ENCODE data around the gene SASH1. TPM values are rescaled to one million over a fixed set of nuclear protein-coding genes. Genes with fewer than 3 reads are reported as not detected.
A peak's percentile ranks its signal among the peaks of the same experiment; 100 is the strongest.

SASH1 gene
- total and polyA plus RNA-seq, 9 donors = 31.7 to 67.0 (median 42.5) TPM

DNA sequence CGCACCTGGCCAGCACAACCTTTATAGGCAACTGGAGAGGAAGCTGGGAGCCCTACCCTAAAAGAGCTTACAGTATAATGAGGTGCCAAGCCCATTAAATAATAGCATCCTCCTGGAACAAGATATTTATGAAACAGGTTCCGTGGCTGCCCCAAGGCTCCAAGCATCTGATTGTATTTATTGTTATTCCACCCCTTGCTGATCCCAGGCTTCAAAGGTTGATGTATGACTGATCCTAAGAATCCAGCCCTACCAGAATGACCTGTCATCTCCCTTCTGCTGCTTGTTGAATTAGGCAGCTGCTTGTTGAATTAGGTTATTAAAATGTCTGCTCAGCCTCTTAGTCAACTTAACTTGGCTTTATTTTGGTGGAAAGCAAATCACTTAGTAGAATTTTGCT, 35.2 kb upstream of the SASH1 start:
- no peaks in the 10 kb centered on the region for H3K27me3 ChIP-seq (ENCODE audit: control insufficient read depth, insufficient read depth, low read length)
- no peaks in the 10 kb centered on the region for H3K36me3 ChIP-seq (ENCODE audit: control insufficient read depth, insufficient read depth, low read length)
- H3K4me3 ChIP-seq (ENCODE audit: low read length) = no peak overlapping the region
- WGBS (ENCODE audit: insufficient coverage) = no CpG with 5 or more reads among the region's 2 CpGs
- H3K27ac ChIP-seq (ENCODE audit: low read length) = no peak overlapping the region
- DNase-seq = no peak
- H3K4me1 ChIP-seq (ENCODE audit: control insufficient read depth, insufficient read depth, low read length) = peaks cover 16% of the 10 kb centered on the region
- no peaks in the 10 kb centered on the region for H3K9me3 ChIP-seq (replicated peaks; ENCODE audit: control insufficient read depth, low read depth, low read length)

DNA sequence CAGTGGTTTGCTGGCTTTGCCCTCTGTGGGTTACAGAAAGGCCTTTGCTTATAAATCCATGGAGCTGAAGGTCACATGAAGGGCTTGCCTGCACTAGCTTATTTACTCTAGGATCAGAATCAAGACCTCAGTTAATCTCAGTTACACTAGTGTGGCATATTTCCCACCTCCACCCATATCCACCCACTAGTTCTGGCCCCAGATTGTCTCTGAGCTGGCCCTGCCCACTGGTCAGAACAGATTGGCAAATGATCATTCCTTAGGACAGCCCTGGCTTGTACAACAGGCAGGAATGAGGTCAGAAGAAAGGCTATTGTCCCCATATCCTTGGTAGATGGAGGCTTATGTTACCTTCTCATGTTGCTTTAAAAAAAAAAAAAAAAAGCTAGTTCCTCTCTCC, 33.3 kb upstream of the SASH1 start:
- DNase-seq = no peak
- no peaks in the 10 kb centered on the region for H3K27me3 ChIP-seq (ENCODE audit: control insufficient read depth, insufficient read depth, low read length)
- H3K4me1 ChIP-seq (ENCODE audit: control insufficient read depth, insufficient read depth, low read length) = peaks cover 23% of the 10 kb centered on the region
- no peak overlapping the region for H3K27ac ChIP-seq (ENCODE audit: low read length)
- no peaks in the 10 kb centered on the region for H3K9me3 ChIP-seq (replicated peaks; ENCODE audit: control insufficient read depth, low read depth, low read length)
- no peaks in the 10 kb centered on the region for H3K36me3 ChIP-seq (ENCODE audit: control insufficient read depth, insufficient read depth, low read length)
- no peak overlapping the region for H3K4me3 ChIP-seq (ENCODE audit: low read length)

DNA sequence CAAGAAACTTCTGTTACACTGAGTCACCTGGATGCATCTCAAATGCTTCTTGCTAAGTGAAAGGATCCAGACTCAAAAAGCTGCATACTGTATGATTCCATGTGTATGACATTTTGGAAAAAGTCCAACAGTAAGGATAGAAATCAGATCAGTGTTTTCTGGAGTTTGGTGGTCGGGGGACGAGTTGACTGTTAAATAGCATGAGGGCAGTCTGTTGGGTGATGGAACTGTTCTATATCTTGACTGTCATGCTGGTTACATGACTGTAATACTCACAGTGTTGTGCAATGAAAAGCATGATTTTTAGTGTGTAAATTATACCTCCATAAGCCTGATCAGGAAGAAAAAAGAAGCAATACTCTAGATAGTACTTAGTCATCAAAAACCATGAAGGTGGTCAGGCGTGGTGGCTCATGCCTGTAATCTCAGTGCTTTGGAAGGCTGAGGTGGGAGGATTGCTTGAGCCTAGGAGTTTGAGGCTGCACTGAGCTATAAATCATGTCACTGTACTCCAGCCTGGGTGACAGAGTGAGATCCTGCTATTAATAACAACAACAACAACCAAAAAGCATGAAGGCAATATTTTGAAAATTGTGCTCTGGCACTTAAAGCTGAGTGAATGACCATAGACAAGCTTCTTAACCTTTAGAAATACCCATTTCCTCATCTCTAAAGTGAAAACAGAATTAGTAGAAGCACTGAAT, 30.5 kb upstream of the SASH1 start:
- no peak overlapping the region for H3K4me3 ChIP-seq (ENCODE audit: low read length)
- H3K4me1 ChIP-seq (ENCODE audit: control insufficient read depth, insufficient read depth, low read length) = peaks cover 12% of the 10 kb centered on the region
- H3K36me3 ChIP-seq (ENCODE audit: control insufficient read depth, insufficient read depth, low read length) = no peaks in the 10 kb centered on the region
- no peak overlapping the region for H3K27ac ChIP-seq (ENCODE audit: low read length)
- no peaks in the 10 kb centered on the region for H3K27me3 ChIP-seq (ENCODE audit: control insufficient read depth, insufficient read depth, low read length)
- DNase-seq = no peak
- H3K9me3 ChIP-seq (replicated peaks; ENCODE audit: control insufficient read depth, low read depth, low read length) = no peaks in the 10 kb centered on the region
- WGBS (ENCODE audit: insufficient coverage) = 64% methylated on average over 2 of the region's 3 CpGs

DNA sequence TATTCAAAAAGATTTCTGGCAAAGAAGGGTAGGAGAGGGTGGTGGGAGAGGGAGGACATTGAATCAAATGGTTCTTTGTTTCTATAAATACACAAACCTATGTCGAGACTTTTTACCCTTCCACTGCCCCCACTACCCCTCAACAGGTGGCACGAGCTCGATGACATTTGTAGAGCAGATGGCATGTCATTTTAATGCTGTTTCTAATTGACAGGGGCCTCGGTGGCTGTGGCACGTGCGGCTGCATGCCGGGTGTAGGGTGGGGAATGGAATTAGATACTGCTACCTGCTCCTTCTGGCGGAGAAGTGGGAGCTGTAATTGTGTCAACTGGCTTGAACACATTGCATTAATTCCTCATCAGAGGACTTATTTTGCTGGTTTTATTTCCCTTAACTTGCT, 29.1 kb upstream of the SASH1 start:
- WGBS (ENCODE audit: insufficient coverage) = no CpG with 5 or more reads among the region's 8 CpGs
- no peak overlapping the region for H3K27ac ChIP-seq (ENCODE audit: low read length)

DNA sequence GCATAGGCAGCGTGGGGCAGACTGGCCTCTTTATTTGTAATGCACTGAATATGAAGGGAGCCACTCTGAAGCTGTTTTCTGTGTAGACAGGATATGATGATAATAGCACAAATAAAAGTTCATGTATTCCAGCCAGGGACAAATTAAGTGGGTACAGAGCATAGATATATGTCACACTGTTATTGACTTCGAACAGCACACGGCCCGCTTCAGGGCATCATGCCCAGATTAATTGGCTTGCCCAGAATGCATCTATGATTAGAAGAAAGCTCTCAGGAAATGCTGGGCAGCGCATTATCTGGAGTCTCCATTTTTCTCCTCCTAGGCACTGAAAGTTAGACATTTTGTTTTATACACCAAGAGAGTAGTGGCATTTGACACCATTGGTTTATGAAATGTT, 26.3 kb upstream of the SASH1 start:
- Histone ChIP-seq H3K4me3 (ENCODE audit: low read length) (no peak overlapping the region), H3K27ac (ENCODE audit: low read length) (no peak overlapping the region), H3K9me3 (replicated peaks; ENCODE audit: control insufficient read depth, low read depth, low read length) (no peaks in the 10 kb centered on the region), H3K4me1 (ENCODE audit: control insufficient read depth, insufficient read depth, low read length) (peaks cover 9% of the 10 kb centered on the region), H3K36me3 (ENCODE audit: control insufficient read depth, insufficient read depth, low read length) (no peaks in the 10 kb centered on the region), H3K27me3 (ENCODE audit: control insufficient read depth, insufficient read depth, low read length) (no peaks in the 10 kb centered on the region)
- 92% methylated on average over 2 of the region's 5 CpGs for WGBS (ENCODE audit: insufficient coverage)
- DNase-seq = no peak

More for the DNA sequence above, 29.1 kb upstream of the SASH1 start:
- peak; percentile 58 for DNase-seq
- Histone ChIP-seq H3K27me3 (ENCODE audit: control insufficient read depth, insufficient read depth, low read length) (no peaks in the 10 kb centered on the region), H3K36me3 (ENCODE audit: control insufficient read depth, insufficient read depth, low read length) (no peaks in the 10 kb centered on the region), H3K9me3 (replicated peaks; ENCODE audit: control insufficient read depth, low read depth, low read length) (no peaks in the 10 kb centered on the region), H3K4me3 (ENCODE audit: low read length) (no peak overlapping the region), H3K4me1 (ENCODE audit: control insufficient read depth, insufficient read depth, low read length) (peaks cover 9% of the 10 kb centered on the region)

DNA sequence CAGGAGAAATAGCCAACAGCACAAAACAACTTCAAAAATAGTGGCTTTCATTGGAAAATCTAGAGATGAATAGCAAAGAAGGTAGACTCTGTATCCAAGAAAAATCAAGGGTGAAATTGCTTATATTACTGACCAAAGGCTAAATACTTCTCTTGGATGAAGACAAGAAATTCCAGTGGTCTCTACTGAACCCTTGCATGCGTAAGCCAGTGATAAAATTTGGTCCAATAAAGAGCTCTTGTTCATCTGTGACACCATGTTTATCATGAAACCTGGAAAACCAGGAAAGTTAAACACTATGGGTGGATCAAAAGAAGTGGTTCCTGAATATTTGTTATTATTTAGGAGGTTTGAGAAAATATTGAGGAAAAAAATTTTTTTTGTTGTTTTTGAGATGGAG, 25.6 kb upstream of the SASH1 start:
- Histone ChIP-seq H3K4me3 (ENCODE audit: low read length) (no peak overlapping the region), H3K4me1 (ENCODE audit: control insufficient read depth, insufficient read depth, low read length) (peaks cover 9% of the 10 kb centered on the region), H3K27me3 (ENCODE audit: control insufficient read depth, insufficient read depth, low read length) (no peaks in the 10 kb centered on the region), H3K27ac (ENCODE audit: low read length) (no peak overlapping the region), H3K36me3 (ENCODE audit: control insufficient read depth, insufficient read depth, low read length) (no peaks in the 10 kb centered on the region), H3K9me3 (replicated peaks; ENCODE audit: control insufficient read depth, low read depth, low read length) (no peaks in the 10 kb centered on the region)
- WGBS (ENCODE audit: insufficient coverage) = 71% methylated on average over 1 of the region's 1 CpG
- DNase-seq = no peak

DNA sequence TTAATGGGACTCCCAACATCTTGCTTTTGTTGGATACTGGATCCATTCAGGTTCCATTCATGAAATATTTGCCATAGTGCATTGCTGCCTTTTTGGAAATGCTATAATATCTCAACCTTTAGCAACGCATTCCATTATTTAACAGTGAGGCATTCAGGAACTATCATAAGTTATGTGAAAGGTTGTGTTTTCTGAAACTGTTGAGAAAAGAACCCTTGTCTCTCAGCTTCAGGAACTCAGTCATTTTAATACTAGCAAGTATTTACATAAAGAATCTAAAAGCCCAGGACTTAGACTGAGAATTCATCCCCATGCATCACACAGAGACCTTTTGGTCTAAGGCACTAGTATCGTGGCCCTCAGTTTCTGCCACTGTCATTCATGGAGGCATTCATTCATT, 24.9 kb upstream of the SASH1 start:
- no peak overlapping the region for H3K4me3 ChIP-seq (ENCODE audit: low read length)
- 100% methylated on average over 1 of the region's 2 CpGs for WGBS (ENCODE audit: insufficient coverage)
- no peak overlapping the region for H3K27ac ChIP-seq (ENCODE audit: low read length)
- H3K36me3 ChIP-seq (ENCODE audit: control insufficient read depth, insufficient read depth, low read length) = no peaks in the 10 kb centered on the region
- H3K4me1 ChIP-seq (ENCODE audit: control insufficient read depth, insufficient read depth, low read length) = peaks cover 7% of the 10 kb centered on the region
- DNase-seq = no peak
- no peaks in the 10 kb centered on the region for H3K9me3 ChIP-seq (replicated peaks; ENCODE audit: control insufficient read depth, low read depth, low read length)
- H3K27me3 ChIP-seq (ENCODE audit: control insufficient read depth, insufficient read depth, low read length) = no peaks in the 10 kb centered on the region

DNA sequence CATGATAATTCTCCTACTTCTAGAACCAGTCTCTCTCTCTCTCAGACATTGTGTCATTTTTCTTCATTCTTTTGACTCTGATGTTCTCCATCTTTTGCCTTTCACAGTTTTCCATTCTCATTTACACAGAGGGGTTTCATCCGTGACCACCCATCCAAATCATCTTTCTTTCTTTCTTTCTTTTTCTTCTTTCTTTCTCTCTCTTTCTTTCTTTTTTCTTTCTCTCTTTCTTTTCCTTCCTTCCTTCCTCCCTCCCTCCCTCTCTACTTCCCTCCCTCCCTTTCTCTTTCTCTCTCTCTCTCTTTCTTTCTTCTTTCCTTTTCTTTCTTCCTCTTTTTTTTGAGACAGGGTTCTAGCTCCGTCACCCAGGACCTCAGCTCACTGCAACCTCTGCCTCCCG, 19.9 kb upstream of the SASH1 start:
- H3K4me3 ChIP-seq (ENCODE audit: low read length) = no peak overlapping the region
- 100% methylated on average over 1 of the region's 3 CpGs for WGBS (ENCODE audit: insufficient coverage)
- no peak for DNase-seq
- H3K27me3 ChIP-seq (ENCODE audit: control insufficient read depth, insufficient read depth, low read length) = no peaks in the 10 kb centered on the region
- no peaks in the 10 kb centered on the region for H3K9me3 ChIP-seq (replicated peaks; ENCODE audit: control insufficient read depth, low read depth, low read length)
- H3K4me1 ChIP-seq (ENCODE audit: control insufficient read depth, insufficient read depth, low read length) = no peaks in the 10 kb centered on the region
- H3K36me3 ChIP-seq (ENCODE audit: control insufficient read depth, insufficient read depth, low read length) = no peaks in the 10 kb centered on the region
- no peak overlapping the region for H3K27ac ChIP-seq (ENCODE audit: low read length)

DNA sequence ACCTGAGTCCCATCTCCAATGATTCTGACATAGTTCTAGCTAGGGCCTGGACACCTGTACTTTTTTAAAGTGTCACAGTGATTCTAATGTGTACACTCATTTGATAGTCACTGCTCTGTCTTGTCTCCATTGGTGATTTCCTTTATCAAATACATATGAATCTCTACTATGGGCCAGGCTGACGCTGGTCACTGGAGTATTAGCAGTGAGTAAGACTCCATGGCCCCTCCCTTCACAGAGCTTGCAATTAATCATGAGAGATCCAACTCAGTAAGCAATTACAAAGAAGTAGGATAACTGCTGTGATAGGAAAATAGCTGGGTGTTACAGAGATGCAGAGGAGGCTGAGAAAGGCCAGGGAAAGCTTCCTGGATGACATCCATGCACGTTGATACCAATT, 19.3 kb upstream of the SASH1 start:
- no peak overlapping the region for H3K27ac ChIP-seq (ENCODE audit: low read length)
- WGBS (ENCODE audit: insufficient coverage) = 76% methylated on average over 2 of the region's 2 CpGs
- no peaks in the 10 kb centered on the region for H3K4me1 ChIP-seq (ENCODE audit: control insufficient read depth, insufficient read depth, low read length)
- no peaks in the 10 kb centered on the region for H3K36me3 ChIP-seq (ENCODE audit: control insufficient read depth, insufficient read depth, low read length)
- H3K4me3 ChIP-seq (ENCODE audit: low read length) = no peak overlapping the region
- no peak for DNase-seq
- no peaks in the 10 kb centered on the region for H3K9me3 ChIP-seq (replicated peaks; ENCODE audit: control insufficient read depth, low read depth, low read length)
- H3K27me3 ChIP-seq (ENCODE audit: control insufficient read depth, insufficient read depth, low read length) = no peaks in the 10 kb centered on the region

DNA sequence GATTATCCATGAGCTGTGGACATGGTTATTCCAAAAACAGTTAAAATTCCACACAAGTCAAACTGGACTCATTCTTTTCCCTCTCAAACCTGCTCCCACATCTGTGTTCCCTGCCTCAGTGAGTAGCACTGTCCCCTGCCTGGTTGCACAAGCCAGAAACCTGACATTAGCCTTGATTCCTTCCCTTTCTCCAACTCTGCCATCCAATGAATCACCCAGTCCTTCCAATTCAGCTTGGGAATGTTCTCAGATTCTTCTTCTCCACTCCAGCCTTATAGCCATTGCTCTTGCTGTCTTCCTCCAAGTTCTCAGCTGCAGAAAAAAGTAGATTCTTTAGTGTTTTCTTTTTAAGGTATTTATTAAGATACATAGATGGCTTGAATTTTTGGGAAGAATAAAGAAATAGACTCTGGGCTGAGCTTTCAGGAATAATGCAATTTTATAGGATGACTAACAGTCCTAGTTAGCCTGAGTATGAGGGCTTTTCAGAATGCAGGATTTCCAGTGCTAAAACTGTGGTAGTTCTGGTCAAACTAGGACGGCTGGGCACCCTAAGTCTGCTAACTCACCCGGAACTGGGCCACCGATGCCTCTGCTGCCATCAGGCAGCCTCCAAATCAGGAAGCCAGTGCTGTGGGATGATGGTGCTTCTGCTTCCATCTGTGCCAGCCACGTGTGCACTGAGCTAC, 18.2 kb upstream of the SASH1 start:
- H3K36me3 ChIP-seq (ENCODE audit: control insufficient read depth, insufficient read depth, low read length) = no peaks in the 10 kb centered on the region
- H3K4me1 ChIP-seq (ENCODE audit: control insufficient read depth, insufficient read depth, low read length) = no peaks in the 10 kb centered on the region
- WGBS (ENCODE audit: insufficient coverage) = 59% methylated on average over 3 of the region's 4 CpGs
- DNase-seq = no peak
- H3K27ac ChIP-seq (ENCODE audit: low read length) = no peak overlapping the region
- no peaks in the 10 kb centered on the region for H3K9me3 ChIP-seq (replicated peaks; ENCODE audit: control insufficient read depth, low read depth, low read length)
- no peaks in the 10 kb centered on the region for H3K27me3 ChIP-seq (ENCODE audit: control insufficient read depth, insufficient read depth, low read length)
- no peak overlapping the region for H3K4me3 ChIP-seq (ENCODE audit: low read length)
